HG03135 (cell line): ENCODE measurements around the gene SYT17.
A peak's percentile ranks its signal among the peaks of the same experiment; 100 is the strongest.
"Not testable (repeated sequence)": the region's sequence is repeated elsewhere in the genome, so short reads cannot be mapped to it uniquely, and the experiment has no call there.

Experiments used
- ATAC-seq: cut with Tn5 transposase; IDR thresholded peaks from one replicate; pipeline ENCODE4 v1.9.1; 2021; ENCODE audit warnings: mild to moderate bottlenecking, moderate library complexity; ENCODE audit not compliant: unreplicated experiment

SYT17 gene

DNA sequence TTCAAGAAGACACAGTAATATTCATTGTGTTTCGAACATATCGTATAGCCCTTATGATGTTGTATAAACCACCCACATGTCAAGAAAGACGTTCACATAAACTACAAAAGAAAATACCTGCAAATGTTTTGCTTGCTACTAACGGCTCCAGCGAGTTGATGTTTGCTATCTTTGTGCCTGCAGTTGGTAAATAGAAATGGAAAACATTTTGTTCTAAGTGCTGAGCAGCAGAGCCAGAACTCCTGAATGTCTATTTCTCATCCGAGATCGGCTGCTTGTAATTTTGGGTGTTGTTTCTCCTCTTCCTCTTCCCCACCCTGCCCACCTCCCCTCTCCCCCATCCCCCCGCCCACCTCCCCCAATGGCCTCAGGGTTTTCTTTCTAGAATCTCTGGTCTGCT is 5.0 kb downstream of the SYT17 start:
- ATAC-seq, result no peak

DNA sequence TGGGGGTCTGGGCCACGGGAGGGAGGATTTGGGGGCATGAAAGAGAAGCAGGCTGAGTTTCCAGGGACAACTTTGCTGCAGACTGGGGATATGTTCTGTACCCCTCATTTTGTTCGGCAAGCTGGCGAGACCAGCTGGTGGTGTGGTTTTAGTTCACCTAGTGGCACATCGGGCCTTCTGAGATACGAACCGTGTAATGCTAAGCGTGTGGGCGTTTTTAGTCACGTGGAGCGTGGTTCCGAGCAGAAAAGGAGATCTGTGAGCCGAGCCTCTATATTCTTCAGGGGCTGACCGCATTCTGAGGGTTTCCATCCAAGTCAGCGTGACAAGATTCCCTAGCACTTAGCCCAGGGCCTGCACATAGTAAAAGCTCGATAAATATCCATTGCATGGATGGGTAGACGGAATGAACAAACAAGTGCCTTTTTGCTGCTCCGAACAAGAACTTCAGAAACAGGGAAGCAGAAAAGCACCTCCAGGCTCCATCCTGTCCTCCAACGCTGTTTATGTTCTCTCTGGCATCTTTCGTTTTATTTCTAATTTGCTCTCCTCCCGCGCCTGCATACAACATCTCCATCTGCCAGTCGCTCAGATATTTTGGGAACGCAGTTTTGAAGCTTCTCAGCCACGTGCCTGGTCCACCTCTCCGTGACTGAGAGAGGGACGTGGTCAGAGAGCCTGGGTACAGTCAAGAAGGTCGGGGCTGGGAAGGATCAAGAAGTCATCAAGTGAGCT is 5.8 kb downstream of the SYT17 start:
- no peak for ATAC-seq

DNA sequence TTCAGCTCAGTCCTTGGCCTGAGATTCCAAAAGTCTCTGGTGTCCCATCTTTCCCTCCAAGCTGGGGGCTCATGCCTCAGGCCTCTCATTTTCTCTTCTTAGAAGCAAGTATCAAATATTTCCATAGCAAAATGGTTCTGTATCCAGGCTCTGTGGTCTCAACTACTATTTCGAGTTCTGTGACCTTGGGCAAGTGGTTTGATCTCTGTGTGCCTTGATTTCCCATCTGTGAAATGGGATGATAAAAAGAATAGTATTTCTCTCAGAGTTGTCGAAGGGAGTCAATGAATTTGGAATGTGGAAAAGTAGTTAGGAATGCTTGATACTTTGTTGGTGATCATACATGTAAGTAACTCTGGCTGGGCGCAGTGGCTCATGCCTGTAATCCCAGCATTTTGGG is 6.4 kb downstream of the SYT17 start:
- ATAC-seq, result no peak

DNA sequence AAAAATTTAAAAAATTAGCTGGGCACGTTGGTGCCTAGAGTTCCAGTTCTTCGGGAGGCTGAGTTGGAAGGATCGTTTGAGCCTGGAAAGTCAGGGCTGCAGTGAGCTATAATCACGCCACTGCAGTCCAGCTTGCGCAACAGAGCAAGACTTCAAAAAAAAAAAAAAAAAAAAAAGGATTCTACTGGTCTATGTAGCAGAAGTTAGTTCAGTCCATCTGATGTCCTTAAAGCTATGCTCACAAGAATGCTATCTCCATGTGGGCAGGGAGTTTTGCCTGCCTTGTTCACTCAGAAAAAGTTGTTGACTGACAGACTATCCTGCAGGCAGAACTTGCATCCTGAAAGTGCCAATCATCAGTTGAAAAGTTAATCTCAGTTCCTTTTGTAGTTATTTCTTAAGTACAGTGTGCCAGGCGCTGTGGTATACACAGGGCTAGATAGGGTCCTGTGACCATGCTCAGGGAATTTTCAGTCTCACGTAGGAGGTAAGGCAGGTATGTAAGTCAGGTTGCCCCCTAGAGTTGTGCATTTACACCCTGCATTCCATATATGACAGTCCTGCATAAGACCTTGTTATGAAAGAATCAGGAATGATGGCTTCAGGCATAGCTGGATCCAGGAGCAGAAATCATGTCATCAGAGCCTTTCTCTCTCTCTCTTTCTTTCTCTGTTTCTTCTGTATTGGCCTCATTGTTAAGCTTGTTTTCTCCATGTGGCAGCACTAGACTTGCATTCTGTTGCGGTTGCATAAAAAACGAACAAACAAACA is 7.6 kb downstream of the SYT17 start:
- ATAC-seq, result no peak

DNA sequence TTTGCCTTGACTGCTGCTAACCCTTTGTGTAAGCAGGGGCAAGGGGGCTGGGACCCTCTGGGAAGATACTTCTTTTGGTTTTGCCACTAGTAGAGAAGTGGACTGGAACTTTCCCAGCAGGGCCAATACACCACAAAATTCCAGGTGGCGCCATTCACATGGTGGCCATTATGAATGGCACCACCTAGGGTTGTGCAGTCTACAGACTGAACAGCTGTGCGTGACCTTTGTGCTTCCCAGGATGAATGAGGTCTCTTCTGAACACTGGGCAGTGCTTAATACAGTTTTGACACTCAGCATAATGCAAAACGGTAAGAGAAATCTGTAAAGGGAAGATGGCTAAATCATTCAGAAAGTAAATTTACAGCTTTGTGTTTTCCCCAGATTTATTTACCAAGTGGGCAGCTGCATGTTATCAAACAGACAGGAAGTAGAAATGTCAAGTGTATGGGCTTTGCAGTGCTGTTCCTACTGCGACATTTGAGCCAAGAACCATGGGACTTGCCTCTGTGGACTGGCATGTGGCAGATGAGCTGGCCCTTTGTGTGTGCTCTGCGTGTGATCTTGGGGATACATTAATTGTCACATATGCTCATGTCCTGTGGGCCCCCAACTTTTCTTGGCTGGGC is 9.2 kb downstream of the SYT17 start:
- ATAC-seq, result no peak

DNA sequence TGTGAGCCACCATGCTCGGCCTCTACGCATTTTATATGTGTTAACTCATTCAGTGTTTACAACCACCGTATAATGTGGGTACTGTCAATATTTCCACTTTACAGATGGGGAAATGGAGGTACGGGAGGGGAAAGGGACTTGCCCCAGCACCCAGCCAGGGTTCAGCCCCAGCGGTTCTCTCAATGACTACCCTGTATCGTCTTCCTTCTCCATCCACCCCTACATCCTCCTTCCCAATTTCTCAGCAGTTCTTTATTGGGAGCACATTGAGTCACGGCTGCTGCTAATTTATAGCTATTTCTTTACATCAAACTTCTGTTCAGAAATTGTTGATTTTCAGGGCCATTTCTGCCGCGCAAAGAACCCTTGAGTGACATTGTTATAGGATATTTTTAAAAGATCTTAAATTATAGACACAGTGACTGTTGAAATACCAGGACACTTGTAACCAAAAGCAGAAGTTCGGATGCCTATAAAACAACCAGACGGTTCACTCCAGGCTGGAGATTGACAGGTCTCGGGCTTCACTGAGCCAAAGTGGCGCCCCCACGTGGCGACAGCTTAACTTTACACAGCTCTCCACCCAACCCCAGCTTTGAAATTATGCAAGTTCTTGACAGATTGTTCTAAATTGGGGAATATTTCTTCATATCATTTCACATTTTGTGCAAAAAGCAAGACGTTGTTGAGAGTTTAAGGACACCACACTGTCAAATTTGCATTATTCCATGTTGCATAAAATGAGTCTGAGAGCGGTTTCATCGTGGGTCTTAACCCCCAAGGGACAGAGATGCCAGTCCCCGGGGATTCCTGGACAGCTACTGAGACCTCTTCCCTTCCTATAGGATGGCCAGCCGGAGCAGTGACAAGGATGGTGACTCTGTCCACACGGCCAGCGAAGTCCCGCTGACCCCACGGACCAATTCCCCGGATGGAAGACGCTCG is 11.8 kb downstream of the SYT17 start:
- ATAC-seq, result no peak

DNA sequence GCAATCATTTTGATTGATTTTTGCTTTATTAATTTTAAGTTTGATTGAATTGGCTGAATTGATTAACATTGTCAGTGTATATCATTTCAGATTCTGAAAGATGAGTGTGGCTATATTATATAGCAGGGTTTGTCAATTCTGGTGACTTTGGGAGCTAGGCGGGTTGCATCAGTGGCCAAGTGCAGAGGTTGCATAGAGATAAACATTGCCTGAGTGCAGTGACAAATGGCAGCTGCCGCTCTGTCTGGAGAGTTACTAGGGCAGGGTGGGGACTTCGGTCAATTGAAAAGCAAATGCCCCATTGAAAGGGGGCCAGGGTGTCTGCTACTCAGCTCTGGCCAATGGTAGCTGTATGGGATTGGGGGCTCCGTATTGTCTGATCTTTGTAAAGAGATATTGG is 12.7 kb downstream of the SYT17 start:
- ATAC-seq, result no peak

DNA sequence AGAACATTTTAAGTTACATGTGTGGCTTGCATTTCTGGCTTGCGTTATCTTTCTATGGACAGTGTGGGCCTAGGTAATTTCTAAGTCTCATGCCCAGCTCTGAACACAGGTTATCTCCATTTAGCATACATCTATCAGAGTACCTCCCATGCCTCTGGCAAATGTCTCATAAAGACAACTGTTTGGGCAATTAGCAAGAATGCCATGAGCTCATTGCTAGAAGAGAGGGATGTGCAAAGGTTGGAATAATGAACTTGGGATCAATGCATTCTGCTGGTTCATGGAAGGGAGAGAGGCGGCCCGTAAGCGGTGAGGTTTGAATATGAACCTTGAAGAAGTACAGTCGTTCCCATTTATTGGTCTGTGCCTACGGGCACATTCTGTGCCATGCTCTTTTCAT is 14.4 kb downstream of the SYT17 start:
- no peak for ATAC-seq

DNA sequence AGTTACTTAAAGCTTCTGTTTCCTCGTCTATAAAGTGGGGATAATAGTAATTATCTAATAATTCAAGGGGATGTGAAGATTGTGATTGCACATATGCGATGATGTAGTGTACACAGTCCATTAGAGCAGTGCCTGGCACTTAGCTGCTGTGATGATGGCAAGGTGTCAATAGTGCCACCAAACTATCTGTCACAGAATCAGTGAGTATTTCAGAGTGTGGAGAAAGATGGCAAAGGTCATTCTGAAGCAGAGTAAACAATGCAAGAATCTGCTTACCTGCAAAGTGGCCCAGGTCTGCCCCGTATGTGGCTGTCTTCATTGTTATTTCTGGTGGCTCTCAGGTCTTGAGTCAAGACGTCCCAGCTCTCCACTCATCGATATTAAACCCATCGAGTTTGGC is 15.1 kb downstream of the SYT17 start:
- no peak for ATAC-seq

DNA sequence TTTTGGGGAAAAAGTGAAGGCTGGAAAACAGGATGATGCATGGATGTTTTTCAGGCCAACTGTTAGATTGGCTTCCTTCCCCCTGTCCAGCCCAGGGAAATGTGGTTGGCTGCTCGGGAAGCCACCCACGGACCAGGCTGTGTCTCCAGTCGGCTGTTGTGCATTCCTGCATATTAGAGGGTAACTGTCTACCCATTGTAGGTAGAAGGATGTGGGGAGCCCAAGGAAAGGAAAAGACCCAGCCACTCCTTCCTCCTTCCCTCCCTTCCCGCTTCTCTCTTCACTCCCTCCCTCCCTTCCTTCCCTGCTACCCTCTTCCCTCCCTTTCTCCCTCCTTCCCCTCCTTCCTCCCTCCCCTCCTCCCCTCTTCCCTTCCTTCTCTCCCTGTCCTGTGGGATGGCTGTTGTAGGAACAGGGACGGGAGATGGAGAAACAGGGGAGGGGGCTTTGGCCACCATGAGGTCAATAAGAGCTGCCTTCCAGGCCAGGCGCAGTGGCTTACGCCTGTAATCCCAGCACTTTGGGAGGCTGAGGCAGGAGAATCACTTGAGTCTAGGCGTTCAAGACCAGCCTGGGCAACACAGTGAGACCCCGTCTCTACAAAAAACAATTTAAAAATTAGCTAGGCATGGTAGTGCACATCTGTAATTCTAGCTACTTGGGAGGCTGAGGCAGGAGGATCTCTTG is 16.9 kb downstream of the SYT17 start:
- ATAC-seq, result no peak

DNA sequence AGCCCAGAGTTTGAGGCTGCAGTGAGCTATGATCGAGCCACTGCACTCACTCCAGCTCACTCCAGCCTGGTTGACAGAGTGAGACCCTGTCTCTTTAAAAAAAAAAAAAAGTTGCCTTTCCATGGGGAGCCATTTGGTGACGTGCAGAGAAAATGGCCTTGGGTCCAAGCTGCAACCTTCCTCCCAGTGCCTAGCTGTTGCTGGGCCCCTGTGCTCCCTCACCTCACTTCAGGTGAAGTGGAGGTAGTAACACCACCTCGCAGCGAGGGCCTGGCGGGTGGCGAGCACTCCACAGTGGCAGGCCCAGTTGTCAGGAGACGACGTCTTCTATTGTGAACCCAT is 17.4 kb downstream of the SYT17 start:
- ATAC-seq, result no peak

DNA sequence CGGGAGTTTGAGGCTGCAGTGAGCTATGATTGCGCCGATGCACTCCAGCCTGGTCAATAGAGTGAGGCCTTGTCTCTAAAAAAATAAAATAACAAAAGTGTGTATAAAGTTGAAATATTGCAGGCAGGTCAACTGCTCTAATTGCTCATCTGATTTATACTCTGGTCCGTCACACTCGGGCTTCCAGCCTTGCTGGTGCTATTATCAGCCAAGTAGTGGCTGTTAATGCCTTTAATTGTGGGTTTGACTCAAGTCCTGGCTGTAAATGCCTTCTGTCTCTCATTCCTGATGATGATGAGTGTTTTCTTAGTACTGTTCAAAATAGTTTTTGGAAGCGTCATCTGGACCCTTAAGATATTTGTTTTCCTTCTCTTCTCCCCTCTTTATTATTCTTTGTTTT is 18.4 kb downstream of the SYT17 start:
- no peak for ATAC-seq

DNA sequence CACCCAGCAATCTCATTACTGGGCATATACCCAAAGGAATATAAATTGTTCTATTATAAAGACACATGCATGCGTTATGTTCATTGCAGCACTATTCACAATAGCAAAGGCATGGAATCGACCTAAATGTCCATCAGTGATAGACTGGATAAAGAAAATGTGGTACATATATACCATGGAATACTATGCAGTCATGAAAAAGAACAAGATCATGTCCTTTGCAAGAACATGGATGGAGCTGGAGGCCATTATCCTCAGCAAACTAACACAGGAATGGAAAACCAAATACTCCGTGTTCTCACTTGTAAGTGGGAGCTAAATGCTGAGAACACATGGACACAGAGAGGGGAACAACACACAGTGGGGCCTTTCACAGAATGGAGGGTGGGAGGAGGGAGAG is 19.9 kb downstream of the SYT17 start:
- not testable (repeated sequence) for ATAC-seq

DNA sequence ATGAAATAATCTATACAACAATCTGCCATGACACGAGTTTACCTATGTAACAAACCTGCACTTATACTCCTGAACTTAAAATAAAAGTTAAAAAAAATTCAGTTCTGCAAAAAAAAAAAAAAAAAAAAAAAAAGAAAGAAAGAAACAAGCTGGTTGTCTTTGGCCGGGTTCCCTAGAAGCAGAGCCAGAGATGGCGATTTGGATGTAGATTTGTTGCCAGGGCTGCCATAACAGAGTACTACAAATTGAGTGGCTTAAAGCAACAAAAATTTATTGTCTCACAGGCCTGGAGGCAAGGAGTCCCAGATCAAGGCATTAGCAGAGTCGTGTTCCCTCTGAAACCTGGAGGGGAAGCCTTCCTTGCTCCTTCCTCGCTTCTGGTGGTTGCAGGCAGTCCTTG is 20.4 kb downstream of the SYT17 start:
- no peak for ATAC-seq

DNA sequence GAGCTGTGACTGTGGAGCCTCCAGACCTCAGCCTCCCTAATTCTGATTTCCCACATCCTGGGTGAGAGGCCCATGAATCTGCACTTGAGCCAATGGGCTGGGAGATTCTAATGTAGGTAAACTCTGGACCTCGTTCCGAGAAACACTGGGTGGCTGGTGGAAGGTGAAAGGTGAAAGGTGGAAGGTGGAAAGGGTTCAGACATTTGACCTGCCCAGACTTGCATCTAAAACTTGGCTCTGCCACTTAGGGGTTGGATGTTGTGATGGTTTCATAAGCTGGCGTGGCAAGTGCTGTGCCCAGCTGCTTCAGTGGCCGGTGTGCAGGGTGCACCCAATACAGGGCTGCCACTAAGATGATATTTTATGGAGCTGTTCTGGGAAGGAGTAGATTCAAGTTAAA is 24.8 kb downstream of the SYT17 start:
- no peak for ATAC-seq

DNA sequence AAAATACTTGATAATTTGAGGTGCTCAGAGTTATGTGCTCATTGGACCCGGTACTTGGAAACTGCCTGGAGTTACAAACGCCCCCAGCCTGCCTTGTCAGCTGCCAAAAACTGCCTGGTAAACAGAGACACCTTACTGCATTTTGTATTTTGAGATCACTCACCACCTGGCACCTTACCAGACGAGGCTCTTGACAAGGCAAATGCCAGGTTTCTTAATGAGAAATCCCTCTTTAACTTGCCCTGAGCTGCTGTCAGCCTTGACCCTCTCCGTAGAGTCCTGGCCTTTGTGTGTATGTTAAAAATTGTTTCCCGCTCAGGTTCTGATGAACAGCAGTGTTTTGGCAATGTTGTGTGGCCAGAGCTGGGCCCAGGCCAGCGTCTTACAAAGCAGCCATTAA is 28.8 kb downstream of the SYT17 start:
- no peak for ATAC-seq

DNA sequence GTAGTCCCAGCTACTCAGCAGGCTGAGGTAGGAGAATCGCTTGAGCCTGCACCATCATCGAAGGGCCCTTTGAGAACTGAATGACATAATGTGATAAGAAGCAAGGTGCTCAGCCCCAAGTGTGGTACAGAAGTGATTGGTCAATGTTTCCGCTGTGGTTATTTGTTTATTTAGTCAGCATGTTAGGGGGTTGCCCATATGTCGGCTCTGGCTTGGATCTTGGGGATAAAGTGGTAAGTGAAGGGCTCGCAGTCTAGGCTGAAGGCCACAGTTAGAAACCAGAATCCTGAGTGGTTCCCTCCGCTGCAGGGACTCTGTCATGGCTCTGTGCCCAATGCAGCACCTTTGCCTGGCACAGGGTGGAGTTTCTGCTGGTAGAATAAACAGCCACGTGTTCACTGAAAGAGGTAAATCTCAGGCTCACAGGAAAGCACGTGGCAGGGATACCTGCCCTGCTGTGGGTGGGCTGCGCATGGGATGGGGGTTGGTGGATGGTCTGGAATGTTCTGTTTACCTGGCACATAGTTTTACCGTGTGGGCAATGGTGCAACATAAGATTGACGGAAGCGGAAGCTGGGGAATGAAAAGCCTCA is 35.4 kb downstream of the SYT17 start:
- no peak for ATAC-seq

DNA sequence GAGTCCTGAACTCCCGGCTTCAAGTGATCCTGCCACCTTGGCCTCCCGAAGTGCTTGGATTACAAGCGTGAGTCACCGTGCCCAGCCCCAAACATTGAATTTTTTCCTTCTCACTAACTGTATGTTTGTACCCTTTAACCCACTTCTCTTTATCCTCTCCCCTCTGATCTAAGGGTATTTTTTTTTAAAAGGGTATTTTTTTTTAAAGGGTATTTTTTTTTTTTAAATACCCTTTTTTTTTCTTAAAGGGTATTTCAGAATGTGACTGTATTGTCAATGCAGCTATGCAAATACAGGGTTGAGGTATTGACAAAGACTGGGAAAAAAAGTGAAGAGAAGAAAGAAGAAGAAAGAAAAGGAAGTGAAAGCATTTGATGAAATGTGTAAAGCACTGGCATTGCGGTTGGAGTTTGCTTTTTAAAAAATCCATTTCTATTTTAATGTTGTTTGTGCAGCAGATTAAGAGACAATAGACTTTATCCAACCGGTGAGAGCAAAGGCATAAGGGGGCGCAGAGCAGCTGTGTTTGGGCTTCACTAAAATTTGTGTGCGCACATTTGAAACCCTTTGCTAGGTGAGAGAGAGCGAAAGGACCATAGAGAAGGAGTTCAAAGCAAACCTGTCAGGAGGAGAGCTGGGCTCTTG is 42.4 kb downstream of the SYT17 start:
- ATAC-seq, result peak; percentile 61

DNA sequence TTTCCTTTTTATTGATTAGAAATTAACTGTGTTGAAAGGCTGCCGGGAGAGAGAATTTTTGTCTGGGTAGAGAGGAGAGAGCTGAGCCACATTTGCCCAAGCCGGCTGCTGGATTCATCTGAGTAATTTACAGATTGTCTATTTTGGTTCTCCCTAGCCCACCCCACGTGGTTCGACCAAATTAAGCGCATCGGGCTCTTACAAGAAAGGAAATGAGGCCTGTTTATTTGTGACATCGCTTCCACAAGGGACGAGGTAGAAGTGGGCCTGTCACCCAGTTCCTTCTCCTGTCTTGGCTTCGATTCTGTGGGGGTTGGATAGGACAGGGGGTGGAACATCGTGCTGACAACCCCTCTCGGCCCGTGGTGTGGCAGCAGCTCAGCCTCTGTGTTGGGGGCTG is 42.9 kb downstream of the SYT17 start:
- peak; percentile 44 for ATAC-seq

DNA sequence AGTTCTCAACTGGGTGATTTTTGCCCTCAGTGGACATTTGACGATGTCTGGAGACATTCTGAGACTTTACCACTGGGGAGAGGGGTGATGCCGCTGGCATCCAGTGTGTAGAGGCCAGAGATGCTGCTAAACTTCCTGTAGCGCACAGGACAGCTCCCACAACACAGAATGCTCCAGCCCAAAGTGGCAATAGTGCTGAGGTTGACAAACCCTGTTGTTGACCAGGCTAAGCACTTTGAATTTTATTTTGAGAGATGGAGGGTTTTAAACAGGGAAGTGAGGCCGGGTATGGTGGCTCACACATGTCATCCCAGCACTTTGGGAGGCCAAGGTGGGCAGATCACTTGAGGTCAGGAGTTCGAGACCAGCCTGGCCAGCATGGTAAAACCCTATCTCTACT is 44.0 kb downstream of the SYT17 start:
- ATAC-seq, result no peak
